Aorta (tissue), 5 donors: ENCODE data around the gene PLEKHG7. TPM values are rescaled to one million over a fixed set of nuclear protein-coding genes. Genes with fewer than 3 reads are reported as not detected.

Source experiments
- ATAC-seq: fragments of 200-7000 bp; cut with Tn5 transposase; one replicate; pipeline ENCODE4 v1.9.1; 2022; ENCODE audit warnings: moderate library complexity; ENCODE audit not compliant: low FRiP score
- DNase-seq, 2 donors: peaks; one replicate each; pipeline ENCODE4 v3.0.0-alpha.2; 2020
- H3K27ac ChIP-seq, 2 donors: one replicate each; pipeline ENCODE4 v1.5.1; 2013; ENCODE audit warnings: low read length in 2 of 2, mild to moderate bottlenecking in 2 of 2, moderate library complexity in 2 of 2, control low read depth in 1 of 2, inconsistent platforms in 1 of 2, low read depth in 1 of 2
- H3K27me3 ChIP-seq, 2 donors: one replicate each; pipeline ENCODE4 v1.6.1; 2013; ENCODE audit warnings: control low read depth in 1 of 2, low read length in 1 of 2, mild to moderate bottlenecking in 1 of 2, moderate library complexity in 1 of 2; ENCODE audit not compliant: insufficient read depth in 2 of 2, control insufficient read depth in 1 of 2
- H3K36me3 ChIP-seq, 2 donors: one replicate each; pipeline ENCODE4 v1.6.1; 2013; ENCODE audit warnings: control low read depth in 1 of 2, low read length in 1 of 2, mild to moderate bottlenecking in 1 of 2; ENCODE audit not compliant: insufficient read depth in 2 of 2, control insufficient read depth in 1 of 2
- H3K4me1 ChIP-seq, 2 donors: one replicate each; pipeline ENCODE4 v1.6.1; 2013; ENCODE audit warnings: low read length in 2 of 2, control low read depth in 1 of 2, mild to moderate bottlenecking in 1 of 2, moderate library complexity in 1 of 2; ENCODE audit not compliant: insufficient read depth in 2 of 2, control insufficient read depth in 1 of 2
- H3K4me3 ChIP-seq, 2 donors: one replicate each; pipeline ENCODE4 v1.5.1; 2013; ENCODE audit warnings: low read length in 2 of 2, control low read depth in 1 of 2, mild to moderate bottlenecking in 1 of 2
- H3K9me3 ChIP-seq: one replicate; pipeline ENCODE4 v1.6.1; 2013; ENCODE audit warnings: mild to moderate bottlenecking, low read length; ENCODE audit not compliant: control insufficient read depth
- WGBS, 2 donors: extraction: QIAGEN DNeasy Blood & Tissue Kit; methylation state at CpG; one replicate each; pipeline ENCODE4 v1.1.7; 2013; 5-methylcytosine and 5-hydroxymethylcytosine counted together
- intact Hi-C, 2 donors: fragments of 100-400 bp; cut with DNase I; formaldehyde crosslinking; loops; one replicate each; pipeline versions ENCODE4 v1.14.2 to v1.15.0; 2022
- polyA plus RNA-seq, 2 donors: library from polyadenylated mRNA; stranded (reverse); fragments of 200-250 nt; gene quantifications; one replicate each; pipeline ENCODE4 v1.2.3, GENCODE V29; 2013
- total RNA-seq, 2 donors: library from RNA; stranded (reverse); fragmentation: NEBNext Ultra II Directional; extraction: Animal tissue kit (Norgen Biotek cat#: 25700); gene quantifications; one replicate each; pipeline ENCODE4 v1.2.1, GENCODE V29; 2021
- donor health status: healthy with polysubstance abuse.
- donor health status: Bipolar disorder and iron deficiency.
- donor health status: DM: no; HTN: no; CAD: no.
- donor health status: DM: no; HTN: no; CAD: no.
- donor health status: DM: yes; HTN: yes; CAD: no.

Gene PLEKHG7
- total and polyA plus RNA-seq, 4 donors = not detected

DNA sequence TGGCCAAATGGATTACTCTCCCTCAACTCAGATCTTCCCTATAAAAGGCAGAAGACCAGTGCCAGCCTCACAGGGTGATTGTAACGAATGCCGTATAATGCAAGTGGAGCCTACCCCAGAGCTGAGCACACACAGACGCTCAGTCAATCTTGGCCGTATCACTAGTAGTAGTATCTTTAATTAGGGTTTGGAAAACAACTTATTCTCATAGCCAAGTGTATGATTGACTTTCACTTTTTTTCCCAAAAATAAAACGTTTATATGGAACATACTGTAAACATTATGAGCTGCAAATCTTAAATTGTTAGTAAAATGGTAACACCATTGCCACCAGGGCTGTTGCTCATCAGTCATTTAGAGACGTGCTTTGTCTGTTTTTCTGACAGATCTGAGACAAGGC, 30.4 kb downstream of the PLEKHG7 start:
- no peak overlapping the region for H3K27ac ChIP-seq
- ATAC-seq (no peak), DNase-seq (no peak)
- H3K4me3 ChIP-seq = no peak overlapping the region
- H3K36me3 ChIP-seq = no peaks in the 10 kb centered on the region
- H3K9me3 ChIP-seq = no peaks in the 10 kb centered on the region
- no peaks in the 10 kb centered on the region for H3K27me3 ChIP-seq
- WGBS, 2 donors = 84% methylated on average over 6 of the region's 6 CpGs
- no peaks in the 10 kb centered on the region for H3K4me1 ChIP-seq
- intact Hi-C loops = no loop called here

- Histone ChIP-seq H3K36me3 (no peaks in the 10 kb centered on the region), H3K27me3 (no peaks in the 10 kb centered on the region), H3K4me3 (no peak overlapping the region), H3K27ac (no peak overlapping the region), H3K4me1 (no peaks in the 10 kb centered on the region), H3K9me3 (no peaks in the 10 kb centered on the region)
- no peak for ATAC-seq
- intact Hi-C loops = no loop called here
- DNase-seq = no peak
- 73 to 78% methylated on average over 3 of the region's 3 CpGs for WGBS, 2 donors
These were observed 30.9 kb downstream of the PLEKHG7 start for GRCh38 chr12:92733661-92734060.

GRCh38 chr12:92735131-92735721, 32.4 kb downstream of the PLEKHG7 start:
- H3K27me3 ChIP-seq = no peaks in the 10 kb centered on the region
- no peak for DNase-seq

DNA sequence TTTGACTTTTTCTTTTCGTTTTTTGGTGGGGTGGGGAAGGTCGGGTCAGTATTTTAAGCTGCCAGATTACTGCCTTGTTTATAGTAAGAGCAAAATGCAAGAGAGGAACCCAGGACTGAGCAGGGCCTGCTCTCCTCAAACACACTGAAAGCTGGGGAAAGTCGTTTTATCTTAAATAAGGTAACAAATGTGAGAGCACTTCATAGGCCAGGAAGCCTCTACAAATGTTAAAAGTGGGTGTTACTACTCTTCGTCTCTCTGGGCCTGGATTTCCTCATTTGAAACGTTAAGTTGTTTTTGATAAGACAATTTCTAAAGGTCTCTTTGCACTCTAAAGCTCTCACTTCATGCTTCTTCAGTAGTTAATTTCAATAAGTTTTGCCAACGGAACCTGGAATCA, 33.8 kb downstream of the PLEKHG7 start:
- intact Hi-C loops = no loop called here
- WGBS, 2 donors = 76 to 80% methylated on average over 6 of the region's 6 CpGs
- no peak overlapping the region for H3K4me3 ChIP-seq
- DNase-seq (no peak), ATAC-seq (no peak)
- no peaks in the 10 kb centered on the region for H3K27me3 ChIP-seq
- H3K9me3 ChIP-seq = no peaks in the 10 kb centered on the region
- H3K4me1 ChIP-seq = no peaks in the 10 kb centered on the region
- H3K36me3 ChIP-seq = no peaks in the 10 kb centered on the region
- H3K27ac ChIP-seq = no peak overlapping the region

More at GRCh38 chr12:92735131-92735721, 32.4 kb downstream of the PLEKHG7 start:
- 59 to 66% methylated on average over 3 of the region's 3 CpGs for whole genome bisulfite sequencing, 2 donors
- Histone ChIP-seq H3K36me3 (no peaks in the 10 kb centered on the region), H3K27ac (no peak overlapping the region), H3K9me3 (no peaks in the 10 kb centered on the region), H3K4me1 (no peaks in the 10 kb centered on the region), H3K4me3 (no peak overlapping the region)
- intact Hi-C loops = no loop called here
- peak; percentile 62 for ATAC-seq

GRCh38 chr12:92737855-92738850, 35.4 kb downstream of the PLEKHG7 start:
- DNase-seq = no peak
- no peaks in the 10 kb centered on the region for H3K4me1 ChIP-seq
- WGBS, 2 donors = 90 to 94% methylated on average over 7 of the region's 7 CpGs
- no peak overlapping the region for H3K4me3 ChIP-seq
- no peaks in the 10 kb centered on the region for H3K27me3 ChIP-seq
- no peaks in the 10 kb centered on the region for H3K36me3 ChIP-seq
- no peaks in the 10 kb centered on the region for H3K9me3 ChIP-seq
- ATAC-seq = no peak
- H3K27ac ChIP-seq = no peak overlapping the region
- intact Hi-C loops = no loop called here

DNA sequence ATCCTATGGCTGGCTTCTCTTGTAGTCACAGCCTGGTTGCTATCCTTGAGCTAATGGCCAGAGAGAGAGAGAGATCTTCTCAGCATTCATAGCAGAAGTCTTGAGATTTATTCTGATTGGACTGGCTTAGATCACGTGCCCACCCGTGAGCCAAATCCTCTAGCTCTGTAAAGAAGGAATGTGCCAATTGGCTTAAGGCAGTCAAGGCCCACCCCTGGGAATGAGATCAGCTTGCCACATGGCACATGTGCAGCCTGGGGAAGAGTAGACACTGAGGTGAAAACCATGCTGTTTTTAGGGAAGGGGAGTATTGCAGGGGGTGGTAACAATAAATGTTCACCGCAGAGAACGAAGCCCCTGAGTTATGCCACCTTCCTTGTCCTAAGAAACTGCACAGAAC, 36.3 kb downstream of the PLEKHG7 start:
- H3K4me1 ChIP-seq = no peaks in the 10 kb centered on the region
- intact Hi-C loops = no loop called here
- no peak overlapping the region for H3K27ac ChIP-seq
- 57 to 59% methylated on average over 4 of the region's 4 CpGs for WGBS, 2 donors
- no peaks in the 10 kb centered on the region for H3K9me3 ChIP-seq
- no peaks in the 10 kb centered on the region for H3K27me3 ChIP-seq
- H3K36me3 ChIP-seq = no peaks in the 10 kb centered on the region
- no peak overlapping the region for H3K4me3 ChIP-seq
- DNase-seq (no peak), ATAC-seq (no peak)

DNA sequence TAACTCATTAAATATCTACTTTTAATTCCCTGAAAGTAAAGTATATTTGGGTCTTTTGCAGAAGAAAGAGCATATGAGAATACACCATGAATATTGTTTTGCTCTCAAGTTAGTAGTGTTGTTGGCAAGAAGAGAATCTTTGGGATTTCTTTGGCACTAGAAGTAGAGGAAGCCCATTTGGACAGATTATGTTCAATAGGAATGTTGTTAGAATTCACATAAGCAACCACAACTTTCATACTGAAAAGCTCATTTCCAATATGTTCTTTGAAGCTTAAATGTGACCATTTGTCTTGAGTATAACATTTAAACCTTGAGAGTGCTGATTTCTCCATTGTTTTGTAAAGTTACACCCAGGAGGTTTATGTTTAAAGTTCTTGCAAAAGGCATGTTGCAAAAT, 37.6 kb downstream of the PLEKHG7 start:
- intact Hi-C loops = no loop called here
- no peak for ATAC-seq
- no peaks in the 10 kb centered on the region for H3K36me3 ChIP-seq

DNA sequence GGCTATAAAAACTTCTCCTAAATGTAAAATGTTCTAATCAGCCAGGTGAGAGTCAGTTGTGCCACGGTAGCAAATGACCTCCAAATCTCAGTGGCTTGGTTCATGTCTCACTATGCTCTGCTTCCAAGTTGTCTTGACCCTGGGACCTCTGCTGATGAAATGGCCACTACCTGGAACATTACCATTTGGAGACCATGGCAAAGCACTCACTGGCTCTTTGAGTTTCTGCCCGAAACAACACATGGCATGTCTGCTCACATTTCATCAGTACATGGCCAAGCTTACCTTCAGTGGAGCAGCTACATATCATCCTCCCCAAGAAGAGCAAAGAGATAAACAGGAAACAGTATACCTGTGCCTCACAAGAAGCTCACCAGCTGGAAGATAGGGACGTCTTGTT, 40.2 kb downstream of the PLEKHG7 start:
- Histone ChIP-seq H3K9me3 (no peaks in the 10 kb centered on the region), H3K27me3 (no peaks in the 10 kb centered on the region), H3K4me3 (no peak overlapping the region), H3K4me1 (no peaks in the 10 kb centered on the region), H3K36me3 (no peaks in the 10 kb centered on the region), H3K27ac (no peak overlapping the region)
- WGBS, 2 donors = 89 to 90% methylated on average over 3 of the region's 3 CpGs
- intact Hi-C loops = no loop called here
- ATAC-seq (no peak), DNase-seq (no peak)

More for the DNA sequence above, 37.6 kb downstream of the PLEKHG7 start:
- DNase-seq = no peak
- H3K4me1 ChIP-seq = no peaks in the 10 kb centered on the region
- H3K9me3 ChIP-seq = no peaks in the 10 kb centered on the region
- H3K27ac ChIP-seq = no peak overlapping the region
- no peaks in the 10 kb centered on the region for H3K27me3 ChIP-seq
- H3K4me3 ChIP-seq = no peak overlapping the region
